CD14-positive monocyte (primary cell): Measurements from ENCODE around the gene CHST14. TPM values are rescaled to one million over a fixed set of nuclear protein-coding genes. Genes with fewer than 3 reads are reported as not detected.

Source experiments
- DNase-seq, 3 donors: peaks; one replicate each; pipeline ENCODE4 v3.0.0-alpha.2; 2011 to 2022
- H2AFZ ChIP-seq: 2 replicates; pipeline ENCODE4 v1.6.0; 2012; ENCODE audit warnings: mild to moderate bottlenecking, low read depth, low read length, inconsistent platforms; ENCODE audit not compliant: insufficient read depth, poor library complexity, severe bottlenecking
- H3K27ac ChIP-seq, 2 donors: 1 replicate in 1 of 2; 2 replicates in 1 of 2; pipeline ENCODE4 v1.5.1; 2012 to 2013; ENCODE audit warnings: low read length in 2 of 2, control low read depth in 1 of 2, inconsistent platforms in 1 of 2, low read depth in 1 of 2, mild to moderate bottlenecking in 1 of 2
- H3K27me3 ChIP-seq, 2 donors: one replicate each; pipeline versions ENCODE4 v1.6.0 to v1.6.1; 2011 to 2013; ENCODE audit warnings: low read length in 2 of 2; ENCODE audit not compliant: control insufficient read depth in 2 of 2, insufficient read depth in 2 of 2
- H3K36me3 ChIP-seq, 2 donors: replicated peaks in 1 of 2; 1 replicate in 1 of 2; 2 replicates in 1 of 2; pipeline versions ENCODE4 v1.5.1 to v1.6.1; 2012 to 2013; ENCODE audit warnings: low read length in 2 of 2, control low read depth in 1 of 2, inconsistent platforms in 1 of 2, mild to moderate bottlenecking in 1 of 2; ENCODE audit not compliant: insufficient read depth in 2 of 2, control insufficient read depth in 1 of 2
- H3K4me1 ChIP-seq, 2 donors: 1 replicate in 1 of 2; 2 replicates in 1 of 2; pipeline versions ENCODE4 v1.5.1 to v1.6.1; 2012 to 2013; ENCODE audit warnings: low read length in 2 of 2, control low read depth in 1 of 2, inconsistent platforms in 1 of 2, mild to moderate bottlenecking in 1 of 2, moderate library complexity in 1 of 2; ENCODE audit not compliant: insufficient read depth in 2 of 2, control insufficient read depth in 1 of 2
- H3K4me2 ChIP-seq: replicated peaks from 2 replicates; pipeline ENCODE3; 2012; ENCODE audit warnings: low read length, moderate library complexity, mild to moderate bottlenecking; ENCODE audit not compliant: poor library complexity, severe bottlenecking; ENCODE audit errors: extremely low read depth
- H3K4me3 ChIP-seq, 3 experiments: fragments of 200-600 bp in 1 of 3; sonication (generic) in 1 of 3; replicated peaks in 1 of 3; 1 replicate in 2 of 3; 2 replicates in 1 of 3; pipeline ENCODE4 v1.5.1; 2011 to 2013; ENCODE audit warnings: low read length in 3 of 3, mild to moderate bottlenecking in 3 of 3, control low read depth in 2 of 3, low read depth in 2 of 3, inconsistent platforms in 1 of 3, moderate library complexity in 1 of 3
- H3K79me2 ChIP-seq: 2 replicates; pipeline ENCODE4 v1.6.0; 2012; ENCODE audit warnings: mild to moderate bottlenecking, control low read depth, inconsistent platforms, low read length, moderate library complexity; ENCODE audit not compliant: insufficient read depth
- H3K9ac ChIP-seq: 2 replicates; pipeline ENCODE4 v1.6.0; 2017; ENCODE audit warnings: low read length, mild to moderate bottlenecking; ENCODE audit not compliant: insufficient read depth, poor library complexity, severe bottlenecking
- H3K9me3 ChIP-seq, 2 donors: replicated peaks in 1 of 2; 1 replicate in 1 of 2; 2 replicates in 1 of 2; pipeline versions ENCODE4 v1.5.1 to v1.6.1; 2012 to 2013; ENCODE audit warnings: low read length in 2 of 2, control low read depth in 1 of 2; ENCODE audit not compliant: control insufficient read depth in 1 of 2, insufficient read depth in 1 of 2
- H4K20me1 ChIP-seq: 2 replicates; pipeline ENCODE4 v1.6.0; 2012; ENCODE audit warnings: mild to moderate bottlenecking, low read length, control low read depth, moderate library complexity; ENCODE audit not compliant: insufficient read depth
- H3K27ac Mint-ChIP-seq, 7 donors: one replicate each; pipeline ENCODE4 v1.8.0; 2020; ENCODE audit warnings: mild to moderate bottlenecking in 7 of 7, mixed read lengths in 7 of 7, moderate library complexity in 6 of 7, inconsistent platforms in 2 of 7
- H3K27me3 Mint-ChIP-seq, 3 donors: one replicate each; pipeline ENCODE4 v1.8.0; 2021 to 2022; ENCODE audit warnings: low read depth in 3 of 3, mild to moderate bottlenecking in 3 of 3, mixed read lengths in 3 of 3, moderate library complexity in 3 of 3, inconsistent platforms in 1 of 3
- H3K36me3 Mint-ChIP-seq, 2 donors: one replicate each; pipeline ENCODE4 v1.8.0; 2020; ENCODE audit warnings: mixed read lengths in 2 of 2, inconsistent platforms in 1 of 2, mild to moderate bottlenecking in 1 of 2
- H3K4me1 Mint-ChIP-seq: one replicate; pipeline ENCODE4 v1.8.0; 2020; ENCODE audit warnings: mild to moderate bottlenecking, mixed read lengths
- H3K4me3 Mint-ChIP-seq, 2 donors: one replicate each; pipeline ENCODE4 v1.8.0; 2020; ENCODE audit warnings: mild to moderate bottlenecking in 2 of 2, mixed read lengths in 2 of 2, moderate library complexity in 1 of 2
- H3K9me3 Mint-ChIP-seq, 7 donors: one replicate each; pipeline ENCODE4 v1.8.0; 2020 to 2022; ENCODE audit warnings: mixed read lengths in 7 of 7, mild to moderate bottlenecking in 6 of 7, moderate library complexity in 6 of 7, inconsistent platforms in 2 of 7
- WGBS: methylation state at CpG from one replicate; pipeline ENCODE4 v1.1.5; 2013; ENCODE audit warnings: missing lambda C conversion rate; ENCODE audit not compliant: insufficient coverage; 5-methylcytosine and 5-hydroxymethylcytosine counted together
- intact Hi-C, 2 donors: fragments of 100-400 bp; cut with micrococcal nuclease; formaldehyde crosslinking; loops; one replicate each; pipeline versions ENCODE4 v1.15.0 to v1.15.1; 2023
- polyA plus RNA-seq, 3 donors: library from polyadenylated mRNA; depleted of rRNA in 1 of 3; unstranded in 2 of 3; stranded (reverse) in 1 of 3; fragments of 300-500 nt in 2 of 3; fragments of >200 nt in 1 of 3; fragmentation: Illumina TruSeq in 2 of 3; gene quantifications; 1 replicate in 2 of 3; 2 replicates in 1 of 3; pipeline ENCODE4 v1.2.3, GENCODE V29; 2012 to 2021
- TF ChIP-seq, protein P1 (sequence below): fragments of 200-600 bp; IDR thresholded peaks from one replicate; pipeline ENCODE4 v1.8.0; 2022; ENCODE audit warnings: antibody characterized with exemption, mild to moderate bottlenecking

The CHST14 gene
- polyA plus RNA-seq, 3 donors = 0.85 to 5.2 (median 1.2) TPM

GRCh38 chr15:40511472-40512133, 40.8 kb downstream of the CHST14 start:
- peak in 2 of 3 donors; percentile 12 to 17 for DNase-seq
- peaks cover 27% of the 10 kb centered on the region for H3K4me1 Mint-ChIP-seq
- H3K27me3 ChIP-seq = peaks cover 28 to 65% of the 10 kb centered on the region in 2 donors
- H3K9me3 Mint-ChIP-seq = peaks cover 0 to 15% (median 2%) of the 10 kb centered on the region in 7 donors
- H3K27ac Mint-ChIP-seq = peak overlapping the region in 3 of 7 donors; percentile 19 to 76 (median 58)
- H3K4me2 ChIP-seq = peak overlapping the region; percentile 84
- H4K20me1 ChIP-seq = no peaks in the 10 kb centered on the region
- peaks cover 68 to 73% (median 73%) of the 10 kb centered on the region in 3 donors for H3K27me3 Mint-ChIP-seq
- no peaks in the 10 kb centered on the region for H3K36me3 ChIP-seq
- H3K4me3 Mint-ChIP-seq = peak overlapping the region; percentile 82 to 97
- TF ChIP-seq, protein P1, sequence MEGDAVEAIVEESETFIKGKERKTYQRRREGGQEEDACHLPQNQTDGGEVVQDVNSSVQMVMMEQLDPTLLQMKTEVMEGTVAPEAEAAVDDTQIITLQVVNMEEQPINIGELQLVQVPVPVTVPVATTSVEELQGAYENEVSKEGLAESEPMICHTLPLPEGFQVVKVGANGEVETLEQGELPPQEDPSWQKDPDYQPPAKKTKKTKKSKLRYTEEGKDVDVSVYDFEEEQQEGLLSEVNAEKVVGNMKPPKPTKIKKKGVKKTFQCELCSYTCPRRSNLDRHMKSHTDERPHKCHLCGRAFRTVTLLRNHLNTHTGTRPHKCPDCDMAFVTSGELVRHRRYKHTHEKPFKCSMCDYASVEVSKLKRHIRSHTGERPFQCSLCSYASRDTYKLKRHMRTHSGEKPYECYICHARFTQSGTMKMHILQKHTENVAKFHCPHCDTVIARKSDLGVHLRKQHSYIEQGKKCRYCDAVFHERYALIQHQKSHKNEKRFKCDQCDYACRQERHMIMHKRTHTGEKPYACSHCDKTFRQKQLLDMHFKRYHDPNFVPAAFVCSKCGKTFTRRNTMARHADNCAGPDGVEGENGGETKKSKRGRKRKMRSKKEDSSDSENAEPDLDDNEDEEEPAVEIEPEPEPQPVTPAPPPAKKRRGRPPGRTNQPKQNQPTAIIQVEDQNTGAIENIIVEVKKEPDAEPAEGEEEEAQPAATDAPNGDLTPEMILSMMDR = no peak
- no peak overlapping the region for H3K27ac ChIP-seq
- intact Hi-C loops = no loop called here
- under 1% methylated on average over 61 of the region's 61 CpGs for WGBS
- no peaks in the 10 kb centered on the region for H3K79me2 ChIP-seq
- H3K36me3 Mint-ChIP-seq = peaks cover 6 to 10% of the 10 kb centered on the region in 2 donors
- H3K4me3 ChIP-seq = peak overlapping the region; percentile 26 to 77 (median 46)
- peak overlapping the region; percentile 56 for H3K9ac ChIP-seq
- no peaks in the 10 kb centered on the region for H3K9me3 ChIP-seq
- peak overlapping the region; percentile 78 for H2AFZ ChIP-seq
- H3K4me1 ChIP-seq = peaks cover 19 to 22% of the 10 kb centered on the region in 2 donors

- no peak overlapping the region for H2AFZ ChIP-seq
- Mint-ChIP-seq H3K27ac (peak overlapping the region in 1 of 7 donors; percentile 26), H3K36me3 (peaks cover 6 to 10% of the 10 kb centered on the region in 2 donors), H3K27me3 (peaks cover 65 to 67% (median 65%) of the 10 kb centered on the region in 3 donors), H3K4me3 (peak overlapping the region; percentile 69 to 82), H3K4me1 (peaks cover 18% of the 10 kb centered on the region), H3K9me3 (peaks cover 0 to 15% (median 2%) of the 10 kb centered on the region in 7 donors)
- H3K4me3 ChIP-seq = no peak overlapping the region
- no peak for DNase-seq
- no peak overlapping the region for H3K9ac ChIP-seq
- H3K27me3 ChIP-seq = peaks cover 26 to 57% of the 10 kb centered on the region in 2 donors
- WGBS = 100% methylated on average over 2 of the region's 2 CpGs
- H4K20me1 ChIP-seq = no peaks in the 10 kb centered on the region
- TF ChIP-seq, protein P1 = no peak
- peaks cover 13 to 14% of the 10 kb centered on the region in 2 donors for H3K4me1 ChIP-seq
- no peaks in the 10 kb centered on the region for H3K79me2 ChIP-seq
- peak overlapping the region; percentile 84 for H3K4me2 ChIP-seq
- H3K9me3 ChIP-seq = no peaks in the 10 kb centered on the region
- intact Hi-C loops = no loop called here
- no peak overlapping the region for H3K27ac ChIP-seq
- no peaks in the 10 kb centered on the region for H3K36me3 ChIP-seq
Measured at GRCh38 chr15:40512440-40512839, 41.7 kb downstream of the CHST14 start.
